GM10248 (cell line): ENCODE results near the gene RPEL1.

Experiments
- CTCF ChIA-PET: fragments of 300-600 bp; sonication (Branson Sonifier 250); formaldehyde crosslinking; extraction: SDS; loops from one replicate; lab custom pipeline; 2021; ENCODE audit warnings: antibody characterized with exemption; lab: Yijun Ruan, JAX
- POLR2A ChIA-PET: fragments of 350-650 bp; sonication (Branson Sonifier 250); formaldehyde crosslinking; extraction: SDS; loops from one replicate; lab custom pipeline; 2020; ENCODE audit warnings: antibody characterized with exemption; lab: Yijun Ruan, JAX
- DNase-seq: peaks from one replicate; pipeline ENCODE4 v3.0.0; 2012; ENCODE audit errors: extremely low spot score
- CTCF ChIP-seq: IDR thresholded peaks from 2 replicates; pipeline ENCODE4 v1.5.1; 2012; ENCODE audit warnings: mild to moderate bottlenecking, low read depth; ENCODE audit errors: extremely low read depth, missing control alignments, control extremely low read depth

The RPEL1 gene

GRCh38 chr10:103278537-103278823 is 32.8 kb downstream of the RPEL1 start:
- CTCF ChIA-PET, result interaction anchor here (1.7 kb wide), 1 partner anchor 12 kb away, joined by 6 read pairs; no protein-coding TSS in a partner anchor
- POLR2A ChIA-PET, result interaction anchor here (0.6 kb wide), 2 partner anchors 209 to 219 kb away, joined by 4 read pairs; no protein-coding TSS in a partner anchor
- no peak for DNase-seq
- TF ChIP-seq CTCF, result no peak

GRCh38 chr10:103278862-103279298 is 33.2 kb downstream of the RPEL1 start:
- ChIA-PET POLR2A (interaction anchor here (0.6 kb wide), 2 partner anchors 209 to 219 kb away, joined by 4 read pairs; no protein-coding TSS in a partner anchor), CTCF (interaction anchor here (1.2 to 1.7 kb wide), 3 partner anchors 11 to 209 kb away, joined by 3 to 6 read pairs (median 5); no protein-coding TSS in a partner anchor)
- peak; percentile 61 for DNase-seq
- no peak for TF ChIP-seq CTCF

- no peak for TF ChIP-seq CTCF
- no peak for DNase-seq
- ChIA-PET POLR2A (no interaction called here), CTCF (interaction anchor here (1.2 to 1.3 kb wide), 2 partner anchors 31 to 210 kb away, joined by 3 to 5 read pairs; no protein-coding TSS in a partner anchor)
These were observed 34.3 kb downstream of the RPEL1 start for GRCh38 chr10:103280031-103280430.

- TF ChIP-seq CTCF, result no peak
- CTCF ChIA-PET, result interaction anchor here (1.2 to 2.2 kb wide), 2 partner anchors 9 to 25 kb away, joined by 3 to 9 read pairs; no protein-coding TSS in a partner anchor
- POLR2A ChIA-PET, result no interaction called here
These were observed 34.8 kb downstream of the RPEL1 start for GRCh38 chr10:103280506-103280905.

GRCh38 chr10:103281753-103282152 is 36.1 kb downstream of the RPEL1 start:
- DNase-seq, result no peak
- POLR2A ChIA-PET, result no interaction called here
- CTCF ChIA-PET, result interaction anchor here (1.2 to 2.2 kb wide), 2 partner anchors 8 to 26 kb away, joined by 3 to 9 read pairs; no protein-coding TSS in a partner anchor
- no peak for TF ChIP-seq CTCF

More at GRCh38 chr10:103280506-103280905, 34.8 kb downstream of the RPEL1 start:
- DNase-seq, result no peak

- POLR2A ChIA-PET, result no interaction called here
- no peak for DNase-seq
- TF ChIP-seq CTCF, result no peak
- CTCF ChIA-PET, result no interaction called here
These were observed 37.3 kb downstream of the RPEL1 start for GRCh38 chr10:103282961-103283360.
